Measurements from ENCODE around the gene TNFRSF21. TPM values are rescaled to one million over a fixed set of nuclear protein-coding genes. Genes with fewer than 3 reads are reported as not detected.

TNFRSF21 gene
- total and polyA plus RNA-seq, 12 donors, result 1.9 to 13.7 (median 7.5) TPM

GRCh38 chr6:47303861-47304260, 5.8 kb downstream of the TNFRSF21 start:
- intact Hi-C loops (cut with DNase I), result no loop called here
- H3K4me1 ChIP-seq (replicated peaks in 1 of 2), result no peaks in the 10 kb centered on the region
- TF ChIP-seq POLR2A (IDR thresholded peaks at IDR 0.05) (no peak), CTCF (IDR thresholded peaks at IDR 0.05) (no peak)

GRCh38 chr6:47303342-47303741, 6.4 kb downstream of the TNFRSF21 start:
- no peak overlapping the region for H3K4me3 ChIP-seq
- peaks cover 5% of the 10 kb centered on the region for H3K27me3 ChIP-seq
- 83 to 94% (median 87%) methylated on average over 1 of the region's 1 CpG for WGBS, 4 donors
- H3K27ac ChIP-seq, result no peak overlapping the region
- intact Hi-C loops (cut with DNase I), result no loop called here
- no peaks in the 10 kb centered on the region for H3K4me1 ChIP-seq (replicated peaks in 1 of 2)
- DNase-seq, result no peak
- TF ChIP-seq POLR2A (IDR thresholded peaks at IDR 0.05) (no peak), CTCF (IDR thresholded peaks at IDR 0.05) (no peak)
- H3K9me3 ChIP-seq (replicated peaks in 1 of 3), result no peaks in the 10 kb centered on the region
- no peaks in the 10 kb centered on the region for H3K36me3 ChIP-seq (replicated peaks in 1 of 2)

More at GRCh38 chr6:47303861-47304260, 5.8 kb downstream of the TNFRSF21 start:
- no peak overlapping the region for H3K27ac ChIP-seq
- no peak overlapping the region for H3K4me3 ChIP-seq
- no peaks in the 10 kb centered on the region for H3K36me3 ChIP-seq (replicated peaks in 1 of 2)
- H3K9me3 ChIP-seq (replicated peaks in 1 of 3), result no peaks in the 10 kb centered on the region
- H3K27me3 ChIP-seq, result peaks cover 5% of the 10 kb centered on the region
- WGBS, 4 donors, result 83 to 91% (median 84%) methylated on average over 1 of the region's 1 CpG
- no peak for DNase-seq

- TF ChIP-seq POLR2A (IDR thresholded peaks at IDR 0.05) (no peak), CTCF (IDR thresholded peaks at IDR 0.05) (no peak)
- WGBS, 4 donors, result 65 to 72% (median 67%) methylated on average over 6 of the region's 6 CpGs
- intact Hi-C loops (cut with DNase I), result no loop called here
Observed at GRCh38 chr6:47302043-47302442, 7.7 kb downstream of the TNFRSF21 start.

GRCh38 chr6:47301441-47301840, 8.3 kb downstream of the TNFRSF21 start:
- H3K27ac ChIP-seq, result no peak overlapping the region
- no peak overlapping the region for H3K4me3 ChIP-seq
- intact Hi-C loops (cut with DNase I), result no loop called here
- H3K9me3 ChIP-seq (replicated peaks in 1 of 3), result no peaks in the 10 kb centered on the region
- 76 to 90% (median 85%) methylated on average over 4 of the region's 4 CpGs for WGBS, 4 donors
- no peak for TF ChIP-seq CTCF (IDR thresholded peaks at IDR 0.05)
- TF ChIP-seq POLR2A (IDR thresholded peaks at IDR 0.05), result no peak
- H3K27me3 ChIP-seq, result peaks cover 5% of the 10 kb centered on the region
- DNase-seq, result no peak
- H3K36me3 ChIP-seq (replicated peaks in 1 of 2), result no peaks in the 10 kb centered on the region
- no peaks in the 10 kb centered on the region for H3K4me1 ChIP-seq (replicated peaks in 1 of 2)

More at GRCh38 chr6:47302043-47302442, 7.7 kb downstream of the TNFRSF21 start:
- Histone ChIP-seq H3K27me3 (peaks cover 5% of the 10 kb centered on the region), H3K4me1 (replicated peaks in 1 of 2) (no peaks in the 10 kb centered on the region), H3K4me3 (no peak overlapping the region), H3K36me3 (replicated peaks in 1 of 2) (no peaks in the 10 kb centered on the region), H3K9me3 (replicated peaks in 1 of 3) (no peaks in the 10 kb centered on the region), H3K27ac (no peak overlapping the region)
- DNase-seq, result no peak
